ENCODE measurements around the gene KLRG1.

KLRG1 gene

DNA sequence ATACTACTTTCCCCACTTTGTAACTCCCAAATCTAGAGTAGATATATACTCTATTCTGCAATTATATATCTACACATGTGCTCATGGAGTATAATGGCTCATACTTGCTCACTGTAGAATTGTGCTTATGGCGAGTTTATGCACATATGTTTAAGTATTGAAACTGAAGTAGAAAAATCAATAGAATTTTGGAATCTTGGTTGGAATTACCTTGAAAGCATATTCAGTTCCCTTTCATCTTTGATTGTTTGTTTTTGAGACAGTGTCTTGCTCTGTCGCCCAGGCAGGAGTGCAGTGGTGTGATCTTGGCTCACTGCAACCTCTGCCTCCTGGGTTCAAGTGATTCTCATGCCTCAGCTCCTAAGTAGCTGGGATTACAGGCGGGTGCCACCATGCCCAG lies 4.5 kb downstream of the KLRG1 start:
- Mint-ChIP-seq H3K27ac (ENCODE audit: low read depth) (peak overlapping the region; percentile 87), H3K36me3 (ENCODE audit: insufficient read depth) (peaks cover 56% of the 10 kb centered on the region), H3K4me1 (peaks cover 55% of the 10 kb centered on the region), H3K9me3 (no peaks in the 10 kb centered on the region), H3K4me3 (peak overlapping the region; percentile 88), H3K27me3 (no peaks in the 10 kb centered on the region)
- no peak for DNase-seq (ENCODE audit: low spot score in 2 of 2)
- ATAC-seq (replicated peaks; ENCODE audit: extremely low read depth, poor library complexity, severe bottlenecking): no peak

DNA sequence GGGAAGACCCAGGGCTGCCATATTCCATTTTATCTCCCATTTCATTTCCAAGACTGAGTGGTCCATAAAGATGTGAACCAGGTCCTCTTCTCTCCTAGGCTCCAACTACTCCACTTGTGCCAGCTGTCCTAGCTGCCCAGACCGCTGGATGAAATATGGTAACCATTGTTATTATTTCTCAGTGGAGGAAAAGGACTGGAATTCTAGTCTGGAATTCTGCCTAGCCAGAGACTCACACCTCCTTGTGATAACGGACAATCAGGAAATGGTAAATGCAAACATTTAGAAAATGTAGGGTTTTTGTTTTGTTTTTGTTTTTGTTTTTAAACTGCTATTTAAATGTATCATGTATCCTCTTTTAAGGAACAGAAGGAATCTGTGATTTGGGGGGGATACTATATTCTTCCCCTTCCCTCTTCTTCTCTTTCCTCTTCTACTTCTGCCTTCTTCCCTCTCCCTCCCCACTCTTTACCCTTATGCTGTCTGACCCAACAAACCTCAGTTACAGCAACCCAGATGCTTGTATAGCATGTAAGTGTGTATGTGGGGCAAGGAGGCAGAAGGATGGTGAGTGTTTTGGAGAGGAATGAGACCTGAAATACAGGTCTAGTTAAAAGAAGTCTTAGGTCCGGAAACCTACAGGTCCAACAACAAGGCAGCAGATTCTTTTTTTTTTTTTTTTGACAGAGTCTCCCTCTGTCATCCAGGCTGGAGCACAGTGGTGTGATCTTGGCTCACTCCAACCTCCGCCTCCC lies 5.9 kb downstream of the KLRG1 start:
- ATAC-seq (replicated peaks; ENCODE audit: extremely low read depth, poor library complexity, severe bottlenecking) (no peak), DNase-seq (ENCODE audit: low spot score in 2 of 2) (no peak)
- no peaks in the 10 kb centered on the region for H3K27me3 Mint-ChIP-seq
- H3K4me3 Mint-ChIP-seq: peak overlapping the region; percentile 88
- H3K4me1 Mint-ChIP-seq: peaks cover 64% of the 10 kb centered on the region
- peak overlapping the region; percentile 87 for H3K27ac Mint-ChIP-seq (ENCODE audit: low read depth)
- H3K36me3 Mint-ChIP-seq (ENCODE audit: insufficient read depth): peaks cover 65% of the 10 kb centered on the region
- H3K9me3 Mint-ChIP-seq: no peaks in the 10 kb centered on the region

DNA sequence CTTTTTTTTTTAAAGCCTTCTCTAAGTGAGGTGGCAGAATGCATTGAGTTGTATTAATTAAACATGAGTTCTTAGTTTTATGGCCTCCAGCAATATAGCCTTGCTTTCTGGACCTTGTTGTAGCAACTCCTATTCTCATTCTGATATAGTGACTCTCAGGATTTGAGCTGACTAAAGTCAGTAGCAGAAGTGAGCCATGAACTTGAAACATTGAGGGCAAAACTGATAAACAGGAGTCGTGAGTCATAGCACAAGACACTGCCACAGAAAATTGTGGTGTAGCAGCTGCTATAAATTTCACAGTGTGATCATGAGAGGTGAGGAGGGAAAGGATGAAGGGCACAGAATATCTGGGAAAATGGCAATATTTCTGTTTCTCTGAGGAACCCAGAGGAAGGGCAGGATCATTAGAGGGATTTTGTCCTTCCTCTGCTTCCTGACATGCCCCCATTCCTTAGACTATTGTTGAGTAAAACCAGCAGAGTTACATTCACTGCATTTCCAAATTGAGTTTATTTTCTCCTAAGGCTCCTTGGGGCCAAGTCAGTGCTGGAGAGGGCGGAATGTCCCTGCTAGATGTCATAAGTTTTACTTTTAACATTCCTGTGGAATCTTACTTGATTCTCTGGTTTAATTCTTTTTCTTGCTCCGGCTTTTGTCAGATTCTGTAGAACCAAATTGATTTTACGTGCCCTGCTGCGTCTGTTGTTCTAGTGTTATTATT lies 7.5 kb downstream of the KLRG1 start:
- no peaks in the 10 kb centered on the region for H3K27me3 Mint-ChIP-seq
- H3K4me3 Mint-ChIP-seq: peak overlapping the region; percentile 88
- DNase-seq (ENCODE audit: low spot score in 2 of 2) (no peak), ATAC-seq (replicated peaks; ENCODE audit: extremely low read depth, poor library complexity, severe bottlenecking) (peak; percentile 72)
- H3K36me3 Mint-ChIP-seq (ENCODE audit: insufficient read depth): peaks cover 72% of the 10 kb centered on the region
- H3K4me1 Mint-ChIP-seq: peaks cover 76% of the 10 kb centered on the region
- peak overlapping the region; percentile 87 for H3K27ac Mint-ChIP-seq (ENCODE audit: low read depth)
- H3K9me3 Mint-ChIP-seq: no peaks in the 10 kb centered on the region

- H3K4me1 Mint-ChIP-seq: peaks cover 73% of the 10 kb centered on the region
- no peaks in the 10 kb centered on the region for H3K9me3 Mint-ChIP-seq
- ATAC-seq (replicated peaks; ENCODE audit: extremely low read depth, poor library complexity, severe bottlenecking) (no peak), DNase-seq (ENCODE audit: low spot score in 2 of 2) (no peak)
- H3K4me3 Mint-ChIP-seq: peak overlapping the region; percentile 64
- H3K27me3 Mint-ChIP-seq: no peaks in the 10 kb centered on the region
- H3K36me3 Mint-ChIP-seq (ENCODE audit: insufficient read depth): peaks cover 52% of the 10 kb centered on the region
- H3K27ac Mint-ChIP-seq (ENCODE audit: low read depth): peak overlapping the region; percentile 82
Measured at GRCh38 chr12:9001233-9001632, 11.9 kb downstream of the KLRG1 start.

- peaks cover 68% of the 10 kb centered on the region for H3K4me1 Mint-ChIP-seq
Measured at GRCh38 chr12:9002335-9002734, 13.0 kb downstream of the KLRG1 start.

DNA sequence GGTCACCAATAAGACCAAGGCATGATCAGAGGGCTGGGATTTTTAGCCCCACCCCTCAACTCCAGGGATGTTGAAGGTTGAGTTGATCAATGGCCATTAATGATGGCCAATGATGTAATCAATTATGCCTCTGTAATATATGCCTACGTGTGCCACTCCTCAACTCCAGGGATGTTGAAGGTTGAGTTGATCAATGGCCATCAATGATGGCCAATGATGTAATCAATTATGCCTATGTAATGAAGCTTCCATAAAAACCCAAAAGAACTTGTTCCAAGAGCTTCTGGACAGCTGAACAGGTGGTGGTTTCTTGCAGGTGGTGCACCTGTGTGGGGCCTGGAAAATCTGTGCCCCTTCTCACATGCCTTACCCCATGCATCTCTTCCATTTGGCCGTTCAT lies 33.2 kb downstream of the KLRG1 start:
- peaks cover 10% of the 10 kb centered on the region for H3K9me3 Mint-ChIP-seq
- ATAC-seq (replicated peaks; ENCODE audit: extremely low read depth, poor library complexity, severe bottlenecking) (no peak), DNase-seq (ENCODE audit: low spot score in 2 of 2) (no peak)
- peaks cover 5% of the 10 kb centered on the region for H3K4me1 Mint-ChIP-seq
- no peaks in the 10 kb centered on the region for H3K27me3 Mint-ChIP-seq
- H3K36me3 Mint-ChIP-seq (ENCODE audit: insufficient read depth): peaks cover 3% of the 10 kb centered on the region
- no peak overlapping the region for H3K27ac Mint-ChIP-seq (ENCODE audit: low read depth)
- H3K4me3 Mint-ChIP-seq: no peak overlapping the region

More at GRCh38 chr12:9002335-9002734, 13.0 kb downstream of the KLRG1 start:
- ATAC-seq (replicated peaks; ENCODE audit: extremely low read depth, poor library complexity, severe bottlenecking) (no peak), DNase-seq (ENCODE audit: low spot score in 2 of 2) (no peak)
- H3K36me3 Mint-ChIP-seq (ENCODE audit: insufficient read depth): peaks cover 46% of the 10 kb centered on the region
- H3K27me3 Mint-ChIP-seq: no peaks in the 10 kb centered on the region
- peak overlapping the region; percentile 82 for H3K27ac Mint-ChIP-seq (ENCODE audit: low read depth)
- H3K4me3 Mint-ChIP-seq: peak overlapping the region; percentile 58
- H3K9me3 Mint-ChIP-seq: no peaks in the 10 kb centered on the region

GRCh38 chr12:9024512-9024911 lies 35.2 kb downstream of the KLRG1 start:
- Mint-ChIP-seq H3K9me3 (peaks cover 10% of the 10 kb centered on the region), H3K4me1 (peaks cover 10% of the 10 kb centered on the region)

GRCh38 chr12:9027161-9028059 lies 38.1 kb downstream of the KLRG1 start:
- Mint-ChIP-seq H3K27me3 (no peaks in the 10 kb centered on the region), H3K4me3 (peak overlapping the region; percentile 62), H3K4me1 (peaks cover 24% of the 10 kb centered on the region), H3K9me3 (no peaks in the 10 kb centered on the region), H3K27ac (ENCODE audit: low read depth) (no peak overlapping the region), H3K36me3 (ENCODE audit: insufficient read depth) (peaks cover 24% of the 10 kb centered on the region)
- DNase-seq (ENCODE audit: low spot score in 2 of 2) (no peak), ATAC-seq (replicated peaks; ENCODE audit: extremely low read depth, poor library complexity, severe bottlenecking) (no peak)

More at GRCh38 chr12:9024512-9024911, 35.2 kb downstream of the KLRG1 start:
- DNase-seq (ENCODE audit: low spot score in 2 of 2): no peak
- ATAC-seq (replicated peaks; ENCODE audit: extremely low read depth, poor library complexity, severe bottlenecking): no peak
- Mint-ChIP-seq H3K36me3 (ENCODE audit: insufficient read depth) (peaks cover 18% of the 10 kb centered on the region), H3K4me3 (no peak overlapping the region), H3K27ac (ENCODE audit: low read depth) (no peak overlapping the region), H3K27me3 (no peaks in the 10 kb centered on the region)

DNA sequence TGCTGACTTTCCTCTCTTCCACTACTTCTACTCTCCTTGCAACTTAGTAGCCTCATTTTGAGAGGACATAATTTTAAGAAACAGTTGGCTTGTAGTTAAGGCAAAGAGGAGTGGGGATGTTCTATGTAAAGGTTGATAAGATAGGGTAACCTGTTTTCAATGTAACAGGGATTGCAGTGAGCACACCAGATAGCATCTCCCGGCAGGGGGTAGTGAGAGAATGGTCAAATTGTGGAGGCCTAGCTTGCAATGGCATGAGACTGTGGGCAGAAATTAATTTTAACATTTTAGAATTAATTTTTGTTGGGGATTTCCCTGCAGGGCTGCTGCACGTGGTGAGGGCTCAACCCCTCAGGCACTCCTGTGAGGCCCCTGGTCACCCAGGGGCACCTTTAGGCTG lies 41.4 kb downstream of the KLRG1 start:
- H3K27ac Mint-ChIP-seq (ENCODE audit: low read depth): peak overlapping the region; percentile 69
- peaks cover 43% of the 10 kb centered on the region for H3K4me1 Mint-ChIP-seq

GRCh38 chr12:9032202-9032964 lies 43.0 kb downstream of the KLRG1 start:
- DNase-seq (ENCODE audit: low spot score in 2 of 2) (no peak), ATAC-seq (replicated peaks; ENCODE audit: extremely low read depth, poor library complexity, severe bottlenecking) (no peak)
- peaks cover 35% of the 10 kb centered on the region for H3K36me3 Mint-ChIP-seq (ENCODE audit: insufficient read depth)
- H3K27ac Mint-ChIP-seq (ENCODE audit: low read depth): peak overlapping the region; percentile 26
- H3K27me3 Mint-ChIP-seq: no peaks in the 10 kb centered on the region
- no peak overlapping the region for H3K4me3 Mint-ChIP-seq
- H3K4me1 Mint-ChIP-seq: peaks cover 51% of the 10 kb centered on the region
- H3K9me3 Mint-ChIP-seq: no peaks in the 10 kb centered on the region

More for the DNA sequence above, 41.4 kb downstream of the KLRG1 start:
- Mint-ChIP-seq H3K27me3 (no peaks in the 10 kb centered on the region), H3K9me3 (no peaks in the 10 kb centered on the region), H3K4me3 (no peak overlapping the region), H3K36me3 (ENCODE audit: insufficient read depth) (peaks cover 33% of the 10 kb centered on the region)
- DNase-seq (ENCODE audit: low spot score in 2 of 2) (no peak), ATAC-seq (replicated peaks; ENCODE audit: extremely low read depth, poor library complexity, severe bottlenecking) (no peak)

DNA sequence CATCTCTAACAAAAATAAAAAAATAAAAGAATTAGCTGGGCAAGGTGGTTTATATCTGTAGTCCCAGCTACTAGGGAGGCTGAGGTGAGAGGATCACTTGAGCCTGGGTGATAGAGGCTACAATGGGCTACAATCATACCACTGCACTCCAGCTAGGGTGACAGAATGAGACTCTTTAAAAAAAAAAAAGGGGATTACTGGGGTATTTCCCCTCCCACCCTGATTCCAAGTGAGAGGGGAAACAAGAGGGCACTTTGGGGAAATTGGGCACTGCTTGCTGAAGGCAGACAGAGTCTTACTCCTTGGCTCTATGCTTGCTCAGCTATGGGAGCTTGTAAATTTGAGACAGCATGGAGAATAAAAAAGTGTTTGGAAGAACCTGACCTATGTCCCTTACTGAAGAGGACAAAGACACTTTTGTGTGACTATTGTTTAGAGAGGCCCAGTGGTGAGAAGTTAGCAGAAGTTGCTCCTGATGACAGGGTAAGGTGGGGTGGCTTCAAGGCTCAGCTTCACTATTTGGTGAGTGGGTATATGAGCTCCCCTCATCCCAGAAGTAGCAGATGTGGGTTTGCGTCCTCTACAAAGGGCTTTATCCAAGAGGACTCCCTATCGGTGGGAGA lies 44.0 kb downstream of the KLRG1 start:
- no peaks in the 10 kb centered on the region for H3K27me3 Mint-ChIP-seq
- H3K27ac Mint-ChIP-seq (ENCODE audit: low read depth): peak overlapping the region; percentile 26
- H3K4me1 Mint-ChIP-seq: peaks cover 46% of the 10 kb centered on the region
- DNase-seq (ENCODE audit: low spot score in 2 of 2) (no peak), ATAC-seq (replicated peaks; ENCODE audit: extremely low read depth, poor library complexity, severe bottlenecking) (no peak)
- H3K4me3 Mint-ChIP-seq: no peak overlapping the region
- H3K36me3 Mint-ChIP-seq (ENCODE audit: insufficient read depth): peaks cover 28% of the 10 kb centered on the region
- H3K9me3 Mint-ChIP-seq: no peaks in the 10 kb centered on the region

All from central memory CD8-positive, alpha-beta T cell (primary cell).